GM19463 (cell line): Measurements from ENCODE around the gene MITD1.
A peak's percentile ranks its signal among the peaks of the same experiment; 100 is the strongest.
"Not testable (repeated sequence)": the region's sequence is repeated elsewhere in the genome, so short reads cannot be mapped to it uniquely, and the experiment has no call there.

Source experiments
- ATAC-seq: cut with Tn5 transposase; IDR thresholded peaks from one replicate; pipeline ENCODE4 v1.9.1; 2021; ENCODE audit warnings: mild to moderate bottlenecking, moderate library complexity; ENCODE audit not compliant: unreplicated experiment

Gene MITD1

DNA sequence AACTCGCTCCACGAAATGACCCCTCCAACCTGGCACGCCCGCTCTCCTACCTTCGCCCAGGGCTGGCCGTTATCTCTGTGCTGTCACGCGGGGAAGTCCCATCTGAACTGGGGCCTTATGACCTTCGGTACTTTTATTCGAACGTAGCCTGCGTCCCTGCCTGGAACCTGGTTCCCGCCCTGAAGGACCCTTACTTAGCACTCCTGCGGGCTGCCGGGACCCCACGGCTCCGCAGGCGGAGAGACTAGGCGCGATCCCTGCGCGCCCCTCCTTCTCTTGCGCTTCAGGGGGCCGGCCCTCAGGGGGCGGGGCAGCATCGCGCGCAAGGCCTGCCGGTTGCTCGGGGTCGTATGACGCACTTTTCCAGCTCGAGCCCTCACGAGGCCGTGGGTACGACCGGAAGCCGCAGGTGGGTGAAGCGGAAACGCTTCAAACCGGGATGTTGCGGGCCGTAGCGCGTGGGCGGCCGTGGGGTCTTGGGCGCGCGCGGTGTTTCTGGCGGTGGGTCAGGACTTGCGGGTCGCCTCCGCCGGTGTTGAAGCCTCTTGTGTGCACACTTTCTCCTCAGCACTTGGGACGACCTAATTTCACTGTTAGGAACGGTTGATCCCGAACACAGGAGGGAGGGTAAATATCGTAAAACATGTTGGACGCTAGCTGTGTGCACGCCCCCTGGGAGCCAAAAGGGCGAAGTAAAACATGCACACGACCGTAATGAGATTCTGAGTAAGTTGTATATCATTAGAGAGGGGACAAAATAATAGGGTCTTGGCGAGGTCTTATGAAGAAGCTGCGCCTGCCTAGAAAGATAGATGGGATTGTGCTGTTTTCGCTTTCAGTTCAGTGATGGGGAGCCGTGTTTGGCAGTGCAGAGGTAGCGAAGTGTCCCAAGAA, 26.0 kb downstream of the MITD1 start, which contains the start of the genes LIPT1 and TSGA10:
Gene LIPT1 (plus strand): TSS at position 325 of the 894 bp plus-strand sequence. CDS start 6,991 bp downstream, outside the sequence.
Gene TSGA10 (minus strand): TSS at position 300 of the 894 bp plus-strand sequence. CDS start 45,503 bp downstream, outside the sequence.
- ATAC-seq, result peak; percentile 99

DNA sequence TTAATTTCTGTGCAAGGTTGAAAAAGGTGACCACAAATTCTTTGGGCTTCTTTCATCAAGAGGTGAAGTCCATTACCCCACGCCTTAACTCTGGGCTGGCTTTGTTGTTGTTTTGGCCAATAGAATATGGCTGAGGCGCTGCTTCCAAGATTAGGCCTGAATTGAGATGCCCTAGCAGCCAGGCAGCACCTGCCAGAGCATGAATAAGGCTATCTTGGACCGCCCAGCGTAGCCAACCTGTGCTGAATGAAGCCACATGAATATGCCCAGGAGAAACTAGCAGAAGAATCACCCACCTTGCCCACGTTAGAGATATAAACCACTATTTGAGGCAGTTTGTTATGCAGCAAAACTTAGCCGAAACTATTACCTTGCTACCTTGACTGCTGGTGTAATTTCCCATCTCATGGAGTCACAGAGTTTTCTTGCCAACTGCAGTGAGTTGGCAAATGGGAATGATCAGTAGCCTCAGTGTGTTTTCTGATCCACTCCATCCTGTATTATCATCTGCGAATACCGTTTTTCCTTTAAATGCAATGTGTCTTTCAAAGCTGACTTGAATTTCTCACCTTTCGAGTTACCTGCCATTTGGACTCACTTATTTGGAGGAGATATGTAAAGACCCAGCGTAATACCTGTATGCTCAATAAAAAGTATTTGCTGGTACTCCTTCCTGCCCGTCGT, 26.8 kb downstream of the MITD1 start:
- no peak for ATAC-seq

- no peak for ATAC-seq
These were observed 28.5 kb downstream of the MITD1 start for GRCh38 chr2:99152199-99152895.

DNA sequence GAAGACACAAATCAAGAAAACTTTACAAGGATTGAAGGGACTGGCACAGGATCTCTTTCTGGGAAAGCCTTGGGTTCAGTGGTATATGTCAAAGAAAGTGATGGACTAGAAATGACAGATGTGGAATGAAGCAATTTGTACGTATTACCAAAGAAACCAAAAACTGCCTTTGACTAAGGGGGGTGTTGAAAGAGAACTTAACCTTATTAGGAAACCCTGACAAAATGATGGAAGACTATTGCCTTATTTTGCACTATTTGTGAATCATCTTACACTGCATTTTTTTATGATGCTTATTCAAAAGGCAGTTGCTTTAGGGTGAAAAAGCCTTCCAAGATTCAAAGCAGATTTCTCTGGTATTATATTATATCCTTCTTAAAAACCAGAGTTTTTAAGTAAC, 30.2 kb downstream of the MITD1 start:
- ATAC-seq, result no peak

- peak; percentile 85 for ATAC-seq
These were observed 39.4 kb downstream of the MITD1 start, which contains the start of gene C2orf15 for GRCh38 chr2:99141110-99142108. C2orf15 (plus strand) TSS chr2:99141707; CDS start chr2:99150559, 8,852 bp downstream.

DNA sequence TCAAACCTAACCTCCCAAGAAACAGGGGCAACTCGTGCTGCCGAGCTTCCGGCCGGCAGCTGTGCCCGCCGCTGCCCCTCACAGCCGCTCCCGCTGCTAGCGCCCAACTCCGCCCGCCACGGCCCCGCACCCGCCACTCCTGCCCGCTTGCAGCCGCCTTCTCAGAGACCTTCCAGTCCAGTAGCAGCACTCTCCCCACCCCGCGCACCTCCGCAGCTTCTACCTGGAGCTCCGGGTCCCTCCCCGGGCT, 40.1 kb downstream of the MITD1 start:
- ATAC-seq, result peak; percentile 27

GRCh38 chr2:99140056-99140859, 40.6 kb downstream of the MITD1 start:
- no peak for ATAC-seq

GRCh38 chr2:99139003-99139402, 41.9 kb downstream of the MITD1 start:
- ATAC-seq, result no peak

GRCh38 chr2:99135044-99135556, 45.8 kb downstream of the MITD1 start:
- not testable (repeated sequence) for ATAC-seq

- no peak for ATAC-seq
These were observed 52.9 kb downstream of the MITD1 start for GRCh38 chr2:99127981-99128380.
